ENCODE data around the gene SLC7A8.
"Not testable (repeated sequence)": the region's sequence is repeated elsewhere in the genome, so short reads cannot be mapped to it uniquely, and the experiment has no call there.

Gene SLC7A8

DNA sequence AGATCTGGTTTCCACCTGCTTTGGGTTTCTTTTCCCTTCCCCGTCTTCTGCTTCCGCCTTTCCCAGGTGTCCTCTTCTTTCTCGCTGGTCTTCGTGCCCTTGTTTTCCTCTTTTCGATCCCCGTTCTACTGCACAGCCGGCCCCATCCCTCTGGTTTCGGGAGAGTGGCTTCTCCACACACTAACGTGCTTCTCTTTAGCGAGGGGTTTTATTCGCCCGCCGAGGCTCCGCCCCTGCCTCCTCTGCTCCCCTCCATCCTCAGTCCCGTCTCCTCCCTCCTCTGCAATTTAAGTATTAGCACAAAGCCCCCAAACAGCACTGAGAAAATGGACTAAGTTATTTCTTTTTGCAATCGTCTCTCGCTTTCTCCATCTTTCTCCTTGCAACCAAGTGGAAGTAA, at the start of gene SLC7A8:
TSS of gene SLC7A8 (minus strand) at position 182 of the 400 bp plus-strand sequence. CDS start 746 bp downstream, outside the sequence.
- DNase-seq, result no peak

- DNase-seq, result not testable (repeated sequence)
Measured at GRCh38 chr14:23232241-23232808, 48.9 kb upstream of the SLC7A8 start.

DNA sequence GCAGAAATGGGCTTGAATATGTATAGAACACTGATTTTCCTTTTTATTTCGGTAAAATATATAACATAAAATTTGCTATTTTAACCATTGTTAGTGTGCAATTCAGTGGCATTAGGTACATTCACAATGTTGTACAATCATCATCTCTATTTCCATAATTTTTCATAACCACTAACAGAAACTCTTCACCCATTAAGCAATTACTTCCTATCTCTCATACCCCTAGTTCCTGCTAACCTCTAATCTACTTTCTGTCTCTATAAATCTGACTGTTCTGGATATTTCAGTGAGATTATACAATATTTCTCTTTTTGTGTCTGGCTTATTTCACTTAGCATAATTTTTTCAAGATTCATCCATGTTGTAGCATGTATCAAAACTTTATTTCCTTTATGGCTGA, 45.4 kb upstream of the SLC7A8 start:
- no peak for DNase-seq

- DNase-seq, result no peak
Measured at GRCh38 chr14:23227566-23227965, 44.1 kb upstream of the SLC7A8 start.

- not testable (repeated sequence) for DNase-seq
Measured at GRCh38 chr14:23224958-23225357, 41.5 kb upstream of the SLC7A8 start.

DNA sequence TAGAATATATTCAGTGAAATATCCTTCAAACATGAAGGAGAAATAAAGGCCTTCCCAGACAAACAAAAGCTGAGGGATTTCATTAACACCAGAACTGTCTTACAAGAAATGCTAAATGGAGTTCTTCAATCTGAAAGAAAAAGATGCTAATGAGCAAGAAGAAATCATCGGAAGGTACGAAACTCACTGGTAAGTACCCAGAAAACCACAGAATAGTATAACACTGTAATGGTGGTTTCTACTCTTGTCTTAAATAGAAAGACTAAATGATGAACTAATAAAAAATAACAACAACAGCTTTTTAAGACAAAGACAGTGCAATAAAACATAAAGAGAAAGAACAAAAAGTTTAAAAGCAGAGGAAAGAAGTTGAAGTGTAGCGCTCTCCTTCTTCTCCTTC, 35.6 kb upstream of the SLC7A8 start:
- DNase-seq, result no peak

GRCh38 chr14:23217032-23218020, 33.9 kb upstream of the SLC7A8 start:
- DNase-seq, result no peak

DNA sequence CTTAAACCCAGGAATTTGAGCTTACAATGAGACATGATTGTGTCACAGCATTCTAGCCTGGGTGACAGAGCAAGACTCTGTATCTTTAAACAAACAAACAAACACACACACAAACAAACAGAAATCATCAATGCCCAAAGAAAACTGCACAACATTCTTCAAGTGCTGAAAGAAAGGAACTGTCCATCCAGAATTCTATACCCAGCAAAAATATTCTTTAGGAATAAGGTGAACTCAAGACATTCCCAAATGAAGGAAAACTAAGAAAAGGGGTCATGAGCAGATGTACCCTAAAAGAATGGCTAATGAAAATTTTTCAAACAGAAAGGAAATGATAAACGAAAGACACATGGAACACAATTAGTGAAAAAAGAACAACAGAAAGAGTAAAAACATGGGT, 32.0 kb upstream of the SLC7A8 start:
- no peak for DNase-seq

GRCh38 chr14:23209651-23210423, 26.4 kb upstream of the SLC7A8 start:
- no peak for DNase-seq

DNA sequence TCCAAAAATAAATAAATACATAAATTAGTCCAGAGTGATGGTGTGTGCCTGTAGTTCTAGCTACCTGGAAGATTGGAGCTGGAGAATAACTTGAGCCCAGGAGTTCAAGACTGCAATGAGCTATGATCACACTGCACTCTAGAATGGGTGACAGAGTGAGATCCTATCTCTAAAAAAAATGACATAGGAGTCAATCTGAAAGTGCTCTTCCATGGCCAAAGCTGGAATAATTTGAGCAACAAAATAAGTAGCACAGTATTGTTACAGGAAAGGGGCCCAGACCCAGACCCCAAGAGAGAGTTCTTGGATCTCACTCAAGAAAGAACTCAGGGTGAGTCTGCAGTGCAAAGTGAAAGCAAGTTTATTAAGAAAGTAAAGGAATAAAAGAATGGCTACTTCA, 24.9 kb upstream of the SLC7A8 start:
- DNase-seq, result no peak

- DNase-seq, result no peak
Measured at GRCh38 chr14:23207146-23207540, 23.7 kb upstream of the SLC7A8 start.

- DNase-seq, result no peak
Measured at GRCh38 chr14:23206422-23207145, 23.1 kb upstream of the SLC7A8 start.

GRCh38 chr14:23202001-23202400, 18.5 kb upstream of the SLC7A8 start:
- no peak for DNase-seq

DNA sequence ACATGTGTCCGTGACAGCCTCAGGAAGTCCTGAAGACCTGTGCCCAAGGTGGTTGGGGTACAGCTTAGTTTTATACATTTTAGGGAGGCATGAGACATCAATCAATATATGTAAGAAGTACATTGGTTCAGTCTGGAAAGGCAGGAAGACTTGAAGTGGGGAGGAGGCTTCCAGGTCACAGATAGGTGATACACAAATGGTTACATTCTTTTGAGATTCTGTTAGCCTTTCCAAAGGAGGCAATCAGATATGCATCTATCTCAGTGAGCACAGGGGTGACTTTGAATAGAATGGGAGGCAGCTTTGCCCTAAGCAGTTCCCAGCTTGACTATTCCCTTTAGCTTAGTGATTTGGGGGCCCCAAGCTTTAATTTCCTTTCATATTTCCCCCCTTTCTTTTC, 15.7 kb upstream of the SLC7A8 start:
- not testable (repeated sequence) for DNase-seq

- not testable (repeated sequence) for DNase-seq
Measured at GRCh38 chr14:23196487-23196886, 13.0 kb upstream of the SLC7A8 start.

- no peak for DNase-seq
Measured at GRCh38 chr14:23195552-23196101, 12.2 kb upstream of the SLC7A8 start.

DNA sequence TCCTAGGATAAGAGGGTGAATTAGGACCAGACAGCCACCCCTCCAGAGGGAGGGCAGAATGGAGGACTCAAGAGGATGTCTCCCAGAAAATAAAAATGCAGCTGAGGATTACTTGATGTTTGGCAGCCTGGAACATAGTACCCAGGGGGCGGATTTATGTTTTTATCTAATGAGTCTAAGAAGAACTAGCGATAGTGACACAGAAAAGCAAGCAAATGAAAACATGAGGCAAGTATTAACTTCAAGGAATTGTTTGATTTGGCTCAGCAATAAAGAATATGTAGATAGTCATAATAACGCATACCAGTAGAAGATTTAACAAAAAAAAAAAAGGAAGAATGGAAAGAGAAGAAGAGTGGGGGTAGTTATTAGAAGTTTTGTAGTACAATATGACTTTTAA, 10.0 kb upstream of the SLC7A8 start:
- DNase-seq, result no peak

DNA sequence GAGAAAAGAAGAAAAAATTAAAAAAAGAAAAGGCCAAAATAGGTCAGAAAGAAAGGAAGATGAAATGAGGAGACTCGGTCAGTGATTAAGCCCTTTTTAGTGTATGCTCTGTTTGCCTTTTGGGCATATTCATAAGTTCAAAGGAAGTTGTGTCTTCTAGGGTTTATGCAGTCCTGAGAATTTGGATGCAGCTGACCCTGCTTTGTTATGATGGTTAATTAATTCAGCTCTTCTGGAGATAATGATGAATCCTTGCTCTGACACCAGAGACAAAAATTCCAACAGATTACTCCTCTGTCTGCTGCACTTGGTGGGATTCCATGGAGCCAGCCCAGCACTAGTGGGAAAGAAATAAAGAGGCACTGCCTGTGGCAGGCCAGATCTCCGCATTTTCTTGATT, 4.5 kb upstream of the SLC7A8 start:
- no peak for DNase-seq

GRCh38 chr14:23186913-23187654, 3.6 kb upstream of the SLC7A8 start:
- peak; percentile 20 for DNase-seq

DNA sequence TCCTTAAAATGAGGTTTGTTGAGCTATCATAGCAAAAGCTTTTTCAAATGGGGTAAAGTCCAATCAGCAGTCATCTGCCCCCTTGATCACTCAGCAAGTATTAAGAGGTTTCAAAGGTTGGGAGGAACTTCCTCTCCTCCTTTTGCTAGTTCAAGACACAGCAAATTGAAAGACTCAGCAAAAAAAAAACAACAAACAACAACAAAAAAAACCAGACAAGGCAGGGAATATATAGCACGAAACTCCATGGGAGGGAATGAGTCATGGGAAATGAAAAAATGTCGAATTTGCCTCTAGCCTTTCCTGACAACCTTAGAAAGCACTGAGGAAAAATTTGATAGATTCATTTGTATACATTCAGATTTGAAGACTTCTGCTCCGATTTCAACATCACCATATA, 1.6 kb upstream of the SLC7A8 start:
- DNase-seq, result no peak

GRCh38 chr14:23183158-23183470, 346 bp downstream of the SLC7A8 start:
- no peak for DNase-seq
